ENCODE measurements around the gene TWIST2.

TWIST2 gene

GRCh38 chr2:238817891-238818290, 30.0 kb upstream of the TWIST2 start:
- Histone ChIP-seq H3K4me3 (ENCODE audit: low read length, poor library complexity, severe bottlenecking) (no peak overlapping the region), H3K27me3 (ENCODE audit: insufficient read depth, low read length, poor library complexity, severe bottlenecking) (no peaks in the 10 kb centered on the region), H2AFZ (ENCODE audit: low read length) (no peak overlapping the region), H3K79me2 (ENCODE audit: insufficient read depth, low read length) (no peaks in the 10 kb centered on the region), H3K4me1 (ENCODE audit: insufficient read depth, low read length, poor library complexity, severe bottlenecking) (no peaks in the 10 kb centered on the region), H4K20me1 (ENCODE audit: insufficient read depth, low read length, poor library complexity, severe bottlenecking) (no peaks in the 10 kb centered on the region), H3K9me2 (replicated peaks; ENCODE audit: low read depth, low read length) (no peaks in the 10 kb centered on the region), H3K9ac (ENCODE audit: low read depth, low read length, poor library complexity, severe bottlenecking) (no peak overlapping the region), H3F3A (ENCODE audit: low read depth) (no peaks in the 10 kb centered on the region), H3K9me3 (ENCODE audit: insufficient read depth, low read depth, low read length) (peaks cover 3% of the 10 kb centered on the region; the same call in 1 of the 2 replicates), H3K4me2 (ENCODE audit: low read depth, low read length, poor library complexity, severe bottlenecking) (no peak overlapping the region), H3K36me3 (ENCODE audit: insufficient read depth, low read length) (no peaks in the 10 kb centered on the region)
- TF ChIP-seq CTCF (conservative IDR thresholded peaks at IDR 0.05; ENCODE audit: low read length) (no peak), EZH2phosphoT487 (IDR thresholded peaks at IDR 0.05; ENCODE audit: borderline replicate concordance) (no peak)

GRCh38 chr2:238818561-238818960, 29.3 kb upstream of the TWIST2 start:
- H3K79me2 ChIP-seq (ENCODE audit: insufficient read depth, low read length): no peaks in the 10 kb centered on the region
- no peak overlapping the region for H3K4me2 ChIP-seq (ENCODE audit: low read depth, low read length, poor library complexity, severe bottlenecking)
- H3K4me1 ChIP-seq (ENCODE audit: insufficient read depth, low read length, poor library complexity, severe bottlenecking): no peaks in the 10 kb centered on the region
- H3F3A ChIP-seq (ENCODE audit: low read depth): no peaks in the 10 kb centered on the region
- H2AFZ ChIP-seq (ENCODE audit: low read length): no peak overlapping the region
- H4K20me1 ChIP-seq (ENCODE audit: insufficient read depth, low read length, poor library complexity, severe bottlenecking): no peaks in the 10 kb centered on the region
- H3K9me2 ChIP-seq (replicated peaks; ENCODE audit: low read depth, low read length): no peaks in the 10 kb centered on the region
- H3K27me3 ChIP-seq (ENCODE audit: insufficient read depth, low read length, poor library complexity, severe bottlenecking): no peaks in the 10 kb centered on the region
- TF ChIP-seq CTCF (conservative IDR thresholded peaks at IDR 0.05; ENCODE audit: low read length) (no peak), EZH2phosphoT487 (IDR thresholded peaks at IDR 0.05; ENCODE audit: borderline replicate concordance) (no peak)
- H3K9me3 ChIP-seq (ENCODE audit: insufficient read depth, low read depth, low read length): peaks cover 6% of the 10 kb centered on the region; the same call in 1 of the 2 replicates
- H3K9ac ChIP-seq (ENCODE audit: low read depth, low read length, poor library complexity, severe bottlenecking): no peak overlapping the region
- no peak overlapping the region for H3K4me3 ChIP-seq (ENCODE audit: low read length, poor library complexity, severe bottlenecking)
- no peaks in the 10 kb centered on the region for H3K36me3 ChIP-seq (ENCODE audit: insufficient read depth, low read length)

- Histone ChIP-seq H3K4me2 (ENCODE audit: low read depth, low read length, poor library complexity, severe bottlenecking) (no peak overlapping the region), H3K9me3 (ENCODE audit: insufficient read depth, low read depth, low read length) (peaks cover 6% of the 10 kb centered on the region; the same call in 1 of the 2 replicates), H3K9me2 (replicated peaks; ENCODE audit: low read depth, low read length) (no peaks in the 10 kb centered on the region)
Observed at GRCh38 chr2:238820197-238820596, 27.7 kb upstream of the TWIST2 start.

More at GRCh38 chr2:238820197-238820596, 27.7 kb upstream of the TWIST2 start:
- no peaks in the 10 kb centered on the region for H3K27me3 ChIP-seq (ENCODE audit: insufficient read depth, low read length, poor library complexity, severe bottlenecking)
- H3K4me3 ChIP-seq (ENCODE audit: low read length, poor library complexity, severe bottlenecking): no peak overlapping the region
- no peaks in the 10 kb centered on the region for H3K36me3 ChIP-seq (ENCODE audit: insufficient read depth, low read length)
- no peaks in the 10 kb centered on the region for H4K20me1 ChIP-seq (ENCODE audit: insufficient read depth, low read length, poor library complexity, severe bottlenecking)
- H3K9ac ChIP-seq (ENCODE audit: low read depth, low read length, poor library complexity, severe bottlenecking): no peak overlapping the region
- no peaks in the 10 kb centered on the region for H3K79me2 ChIP-seq (ENCODE audit: insufficient read depth, low read length)
- H3K4me1 ChIP-seq (ENCODE audit: insufficient read depth, low read length, poor library complexity, severe bottlenecking): no peaks in the 10 kb centered on the region
- TF ChIP-seq CTCF (conservative IDR thresholded peaks at IDR 0.05; ENCODE audit: low read length): no peak
- TF ChIP-seq EZH2phosphoT487 (IDR thresholded peaks at IDR 0.05; ENCODE audit: borderline replicate concordance): no peak
- no peaks in the 10 kb centered on the region for H3F3A ChIP-seq (ENCODE audit: low read depth)
- no peak overlapping the region for H2AFZ ChIP-seq (ENCODE audit: low read length)

Data from Loucy (cell line).